ENCODE measurements around the gene BCL2L13.

GRCh38 chr22:17767233-17768065 is 128.9 kb downstream of the BCL2L13 start:
- no peak for TF ChIP-seq CTCF (IDR thresholded peaks at IDR 0.05)
- TF ChIP-seq POLR2A (IDR thresholded peaks at IDR 0.05), result no peak
